HEK293T (cell line): ENCODE measurements around the gene ITPA.
"Not testable (repeated sequence)": the region's sequence is repeated elsewhere in the genome, so short reads cannot be mapped to it uniquely, and the experiment has no call there.

ENCODE experiments used
- CTCF ChIA-PET: fragments of 350-600 bp; formaldehyde crosslinking; extraction: SDS; loops from one replicate; lab custom pipeline; 2021; ENCODE audit warnings: antibody characterized with exemption, inconsistent platforms; lab: Yijun Ruan, JAX
- POLR2A ChIA-PET: fragments of 350-600 bp; formaldehyde crosslinking; extraction: SDS; loops from one replicate; lab custom pipeline; 2020; ENCODE audit warnings: antibody characterized with exemption, inconsistent platforms; lab: Yijun Ruan, JAX
- DNase-seq: peaks from one replicate; pipeline ENCODE4 v3.0.0; 2012; ENCODE audit warnings: mixed read lengths; ENCODE audit errors: extremely low spot score
- ARNT ChIP-seq: fragments of 450-650 bp; IDR thresholded peaks from 2 replicates; pipeline ENCODE4 v1.6.1; 2017; ENCODE audit warnings: mild to moderate bottlenecking
- BHLHE40 ChIP-seq: fragments of 450-650 bp; IDR thresholded peaks from 2 replicates; pipeline ENCODE4 v1.6.1; 2016; ENCODE audit warnings: mild to moderate bottlenecking, moderate library complexity, borderline replicate concordance
- CTBP1 ChIP-seq: fragments of 450-650 bp; IDR thresholded peaks from 2 replicates; pipeline ENCODE4 v1.6.1; 2016; ENCODE audit warnings: borderline replicate concordance
- ELF4 ChIP-seq: fragments of 450-650 bp; IDR thresholded peaks from 2 replicates; pipeline ENCODE4 v1.6.1; 2017; ENCODE audit warnings: antibody characterized with exemption
- FOXA1 ChIP-seq: fragments of 450-650 bp; IDR thresholded peaks from 2 replicates; pipeline ENCODE4 v1.6.1; 2016; ENCODE audit warnings: mild to moderate bottlenecking
- FOXK2 ChIP-seq: fragments of 450-650 bp; IDR thresholded peaks from 2 replicates; pipeline ENCODE4 v1.6.1; 2016; ENCODE audit warnings: mild to moderate bottlenecking
- FOXM1 ChIP-seq: fragments of 450-650 bp; IDR thresholded peaks from 2 replicates; pipeline ENCODE4 v1.6.1; 2017; ENCODE audit warnings: mild to moderate bottlenecking, borderline replicate concordance
- HDGF ChIP-seq: fragments of 450-650 bp; IDR thresholded peaks from 2 replicates; pipeline ENCODE4 v1.6.1; 2017; ENCODE audit warnings: antibody characterized with exemption, borderline replicate concordance
- L3MBTL2 ChIP-seq: fragments of 450-650 bp; conservative IDR thresholded peaks from 2 replicates; pipeline ENCODE4 v1.6.1; 2016; ENCODE audit warnings: mild to moderate bottlenecking
- LEF1 ChIP-seq: fragments of 450-650 bp; IDR thresholded peaks from 2 replicates; pipeline ENCODE4 v1.6.1; 2017; ENCODE audit warnings: mild to moderate bottlenecking, borderline replicate concordance
- NFRKB ChIP-seq: fragments of 450-650 bp; IDR thresholded peaks from 2 replicates; pipeline ENCODE4 v1.6.1; 2016; ENCODE audit warnings: mild to moderate bottlenecking, moderate library complexity
- PKNOX1 ChIP-seq: fragments of 450-650 bp; IDR thresholded peaks from 2 replicates; pipeline ENCODE4 v1.6.1; 2016
- SP1 ChIP-seq: fragments of 450-650 bp; IDR thresholded peaks from 2 replicates; pipeline ENCODE4 v1.6.1; 2017
- SUZ12 ChIP-seq: fragments of 450-650 bp; IDR thresholded peaks from 2 replicates; pipeline ENCODE4 v1.6.1; 2016; ENCODE audit warnings: mild to moderate bottlenecking
- TARDBP ChIP-seq: fragments of 450-650 bp; IDR thresholded peaks from 2 replicates; pipeline ENCODE4 v1.6.1; 2016
- ZNF384 ChIP-seq: fragments of 450-650 bp; IDR thresholded peaks from 2 replicates; pipeline ENCODE4 v1.6.1; 2016

ITPA gene

GRCh38 chr20:3183896-3184612 is 25.2 kb upstream of the ITPA start:
- POLR2A ChIA-PET: interaction anchor here (0.6 to 1.6 kb wide), 4 partner anchors 9 to 24 kb away, joined by 3 to 5 read pairs (median 4); no protein-coding TSS in a partner anchor
- DNase-seq: no peak
- CTCF ChIA-PET: interaction anchor here (1.2 kb wide), 1 partner anchor 66 kb away, joined by 3 read pairs; no protein-coding TSS in a partner anchor
- TF ChIP-seq ARNT (no peak), ELF4 (no peak), L3MBTL2 (no peak), SUZ12 (no peak), SP1 (no peak), FOXK2 (no peak), LEF1 (no peak), HDGF (no peak), TARDBP (no peak), FOXM1 (no peak), ZNF384 (no peak), BHLHE40 (no peak), PKNOX1 (no peak), FOXA1 (no peak), NFRKB (no peak), CTBP1 (no peak)

- POLR2A ChIA-PET: interaction anchor here (0.7 kb wide), 1 partner anchor 28 kb away, joined by 3 read pairs; no protein-coding TSS in a partner anchor
- CTCF ChIA-PET: not testable (repeated sequence)
Observed at GRCh38 chr20:3187861-3188260, 21.4 kb upstream of the ITPA start.

GRCh38 chr20:3188823-3189413 is 20.4 kb upstream of the ITPA start:
- TF ChIP-seq BHLHE40 (no peak), SUZ12 (no peak), LEF1 (no peak), TARDBP (no peak), FOXA1 (no peak), HDGF (no peak), NFRKB (no peak), CTBP1 (no peak), ELF4 (no peak), ZNF384 (no peak), SP1 (no peak), ARNT (no peak), FOXK2 (no peak), L3MBTL2 (no peak), FOXM1 (no peak), PKNOX1 (no peak)
- ChIA-PET POLR2A (no interaction called here), CTCF (interaction anchor here (0.6 kb wide), 1 partner anchor 8 kb away, joined by 3 read pairs; no protein-coding TSS in a partner anchor)
- no peak for DNase-seq

More at GRCh38 chr20:3187861-3188260, 21.4 kb upstream of the ITPA start:
- DNase-seq: not testable (repeated sequence)

- TF ChIP-seq FOXM1 (no peak), SP1 (no peak), L3MBTL2 (no peak), HDGF (no peak), NFRKB (no peak), CTBP1 (no peak)
- DNase-seq: no peak
- ChIA-PET POLR2A (interaction anchor here (1.5 kb wide), 1 partner anchor 13 kb away, joined by 3 read pairs; no protein-coding TSS in a partner anchor), CTCF (no interaction called here)
Observed at GRCh38 chr20:3189561-3190131, 19.7 kb upstream of the ITPA start.

GRCh38 chr20:3190681-3191111 is 18.6 kb upstream of the ITPA start:
- TF ChIP-seq L3MBTL2: no peak
- TF ChIP-seq ARNT: no peak
- TF ChIP-seq ZNF384: no peak
- no peak for TF ChIP-seq FOXM1
- no peak for TF ChIP-seq FOXA1
- no peak for TF ChIP-seq BHLHE40
- no peak for TF ChIP-seq CTBP1
- TF ChIP-seq SUZ12: no peak
- TF ChIP-seq ELF4: no peak
- TF ChIP-seq FOXK2: no peak
- no peak for TF ChIP-seq NFRKB
- TF ChIP-seq SP1: no peak
- no peak for TF ChIP-seq HDGF
- TF ChIP-seq TARDBP: no peak
- TF ChIP-seq LEF1: no peak
- DNase-seq: no peak
- CTCF ChIA-PET: no interaction called here
- POLR2A ChIA-PET: interaction anchor here (1.5 kb wide), 1 partner anchor 12 kb away, joined by 3 read pairs; no protein-coding TSS in a partner anchor
